Measurements from ENCODE around the gene RUBCNL. TPM values are rescaled to one million over a fixed set of nuclear protein-coding genes. Genes with fewer than 3 reads are reported as not detected.

RUBCNL gene
- total RNA-seq, 1 experiment from 2014 or later, result 0.42 TPM

DNA sequence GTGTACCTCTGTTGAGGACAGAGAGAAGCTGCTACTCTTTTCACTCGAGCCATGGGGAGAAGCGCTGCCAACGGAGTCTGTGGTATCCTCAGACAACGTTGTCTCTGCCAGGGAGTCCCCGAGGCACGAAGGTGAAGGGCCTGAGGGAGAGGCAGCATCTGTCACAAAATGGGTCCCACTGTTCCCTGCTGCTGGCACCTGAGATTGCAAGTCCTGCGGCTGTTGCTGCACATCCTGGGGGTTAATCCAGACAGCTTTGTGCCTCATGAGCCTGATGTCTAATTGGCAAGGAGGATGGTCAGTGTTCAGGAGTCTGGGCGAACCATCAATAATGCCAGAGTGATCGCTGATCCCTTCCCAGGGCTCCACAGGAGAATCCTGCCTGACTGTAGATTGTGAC, 15.0 kb downstream of the RUBCNL start:
- Histone ChIP-seq H3K9me2 (ENCODE audit: insufficient read depth) (no peaks in the 10 kb centered on the region), H3K9me3 (ENCODE audit: control insufficient read depth in 1 of 2, insufficient read depth in 1 of 2, low read depth in 1 of 2, low read length in 2 of 2) (no peaks in the 10 kb centered on the region), H3K4me2 (ENCODE audit: low read length) (no peak overlapping the region), H2AFZ (ENCODE audit: low read depth, low read length, poor library complexity, severe bottlenecking) (no peak overlapping the region), H3K36me3 (ENCODE audit: control insufficient read depth in 1 of 2, insufficient read depth in 2 of 2, low read length in 2 of 2) (no peaks in the 10 kb centered on the region), H3K79me2 (ENCODE audit: insufficient read depth, low read length) (no peaks in the 10 kb centered on the region), H3K4me1 (ENCODE audit: control insufficient read depth in 1 of 2, insufficient read depth in 2 of 2, low read length in 2 of 2) (0 out of 4 replicates have a peak, but pooled peaks cover 0 to 4% of the 10 kb centered on the region in 2 experiments), H4K20me1 (ENCODE audit: insufficient read depth) (no peaks in the 10 kb centered on the region), H3K9ac (ENCODE audit: low read length) (no peak overlapping the region), H3K27me3 (ENCODE audit: insufficient read depth, low read length) (no peaks in the 10 kb centered on the region), H3K27ac (ENCODE audit: low read depth, low read length) (no peak overlapping the region), H3K4me3 (replicated peaks in 1 of 2; ENCODE audit: low read depth in 1 of 2, low read length in 2 of 2) (no peak overlapping the region)
- no TSS peak for BruUV-seq (replicated peaks)
- TF ChIP-seq SIN3A (IDR thresholded peaks at IDR 0.05; ENCODE audit: low read depth) (no peak), SRF (IDR thresholded peaks at IDR 0.05; ENCODE audit: low read depth) (no peak), ELF1 (IDR thresholded peaks at IDR 0.05; ENCODE audit: borderline replicate concordance, low read depth) (no peak), CEBPB (IDR thresholded peaks at IDR 0.05; ENCODE audit: low read depth) (no peak), POLR2AphosphoS5 (IDR thresholded peaks at IDR 0.05; ENCODE audit: low read depth, low read length) (no peak), ZNF274 (IDR thresholded peaks at IDR 0.05; ENCODE audit: low read depth, low read length) (no peak), EZH2 (IDR thresholded peaks at IDR 0.05) (no peak), POLR2A (IDR thresholded peaks at IDR 0.05; ENCODE audit: borderline replicate concordance, extremely low read depth, insufficient read depth, insufficient read length) (no peak), TCF7L2 (IDR thresholded peaks at IDR 0.05; ENCODE audit: borderline replicate concordance, extremely low read depth, insufficient read depth, insufficient read length) (no peak), RAD21 (IDR thresholded peaks at IDR 0.05; ENCODE audit: low read depth) (no peak), EZH2phosphoT487 (IDR thresholded peaks at IDR 0.05; ENCODE audit: borderline replicate concordance) (no peak), SP1 (IDR thresholded peaks at IDR 0.05; ENCODE audit: low read depth) (no peak), ZFX (IDR thresholded peaks at IDR 0.05) (no peak), EGR1 (IDR thresholded peaks at IDR 0.05; ENCODE audit: low read depth) (no peak), CBX3 (IDR thresholded peaks at IDR 0.05; ENCODE audit: low read depth) (no peak), JUND (IDR thresholded peaks at IDR 0.05) (no peak)
- TF ChIP-seq, protein P1, sequence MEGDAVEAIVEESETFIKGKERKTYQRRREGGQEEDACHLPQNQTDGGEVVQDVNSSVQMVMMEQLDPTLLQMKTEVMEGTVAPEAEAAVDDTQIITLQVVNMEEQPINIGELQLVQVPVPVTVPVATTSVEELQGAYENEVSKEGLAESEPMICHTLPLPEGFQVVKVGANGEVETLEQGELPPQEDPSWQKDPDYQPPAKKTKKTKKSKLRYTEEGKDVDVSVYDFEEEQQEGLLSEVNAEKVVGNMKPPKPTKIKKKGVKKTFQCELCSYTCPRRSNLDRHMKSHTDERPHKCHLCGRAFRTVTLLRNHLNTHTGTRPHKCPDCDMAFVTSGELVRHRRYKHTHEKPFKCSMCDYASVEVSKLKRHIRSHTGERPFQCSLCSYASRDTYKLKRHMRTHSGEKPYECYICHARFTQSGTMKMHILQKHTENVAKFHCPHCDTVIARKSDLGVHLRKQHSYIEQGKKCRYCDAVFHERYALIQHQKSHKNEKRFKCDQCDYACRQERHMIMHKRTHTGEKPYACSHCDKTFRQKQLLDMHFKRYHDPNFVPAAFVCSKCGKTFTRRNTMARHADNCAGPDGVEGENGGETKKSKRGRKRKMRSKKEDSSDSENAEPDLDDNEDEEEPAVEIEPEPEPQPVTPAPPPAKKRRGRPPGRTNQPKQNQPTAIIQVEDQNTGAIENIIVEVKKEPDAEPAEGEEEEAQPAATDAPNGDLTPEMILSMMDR (IDR thresholded peaks at IDR 0.05 in 2 of 3, conservative IDR thresholded peaks at IDR 0.05 in 1 of 3; ENCODE audit: borderline replicate concordance in 1 of 3, insufficient read depth in 1 of 3, low read depth in 2 of 3, low read length in 2 of 3), result no peak
- TF ChIP-seq, protein P2, sequence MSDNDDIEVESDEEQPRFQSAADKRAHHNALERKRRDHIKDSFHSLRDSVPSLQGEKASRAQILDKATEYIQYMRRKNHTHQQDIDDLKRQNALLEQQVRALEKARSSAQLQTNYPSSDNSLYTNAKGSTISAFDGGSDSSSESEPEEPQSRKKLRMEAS (IDR thresholded peaks at IDR 0.05), result no peak
- TF ChIP-seq, protein P3, sequence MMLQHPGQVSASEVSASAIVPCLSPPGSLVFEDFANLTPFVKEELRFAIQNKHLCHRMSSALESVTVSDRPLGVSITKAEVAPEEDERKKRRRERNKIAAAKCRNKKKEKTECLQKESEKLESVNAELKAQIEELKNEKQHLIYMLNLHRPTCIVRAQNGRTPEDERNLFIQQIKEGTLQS (IDR thresholded peaks at IDR 0.05), result no peak
- TF ChIP-seq, protein P4, sequence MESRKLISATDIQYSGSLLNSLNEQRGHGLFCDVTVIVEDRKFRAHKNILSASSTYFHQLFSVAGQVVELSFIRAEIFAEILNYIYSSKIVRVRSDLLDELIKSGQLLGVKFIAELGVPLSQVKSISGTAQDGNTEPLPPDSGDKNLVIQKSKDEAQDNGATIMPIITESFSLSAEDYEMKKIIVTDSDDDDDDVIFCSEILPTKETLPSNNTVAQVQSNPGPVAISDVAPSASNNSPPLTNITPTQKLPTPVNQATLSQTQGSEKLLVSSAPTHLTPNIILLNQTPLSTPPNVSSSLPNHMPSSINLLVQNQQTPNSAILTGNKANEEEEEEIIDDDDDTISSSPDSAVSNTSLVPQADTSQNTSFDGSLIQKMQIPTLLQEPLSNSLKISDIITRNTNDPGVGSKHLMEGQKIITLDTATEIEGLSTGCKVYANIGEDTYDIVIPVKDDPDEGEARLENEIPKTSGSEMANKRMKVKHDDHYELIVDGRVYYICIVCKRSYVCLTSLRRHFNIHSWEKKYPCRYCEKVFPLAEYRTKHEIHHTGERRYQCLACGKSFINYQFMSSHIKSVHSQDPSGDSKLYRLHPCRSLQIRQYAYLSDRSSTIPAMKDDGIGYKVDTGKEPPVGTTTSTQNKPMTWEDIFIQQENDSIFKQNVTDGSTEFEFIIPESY (IDR thresholded peaks at IDR 0.05; ENCODE audit: extremely low read depth, insufficient replicate concordance, low read length), result no peak
- no peak for ATAC-seq
- POLR2A ChIA-PET, result interaction anchor here (1.3 kb wide), 1 partner anchor 26 kb away, joined by 4 read pairs; no protein-coding TSS in a partner anchor
- RAD21 ChIA-PET (ENCODE audit: low non-redundant PET in 1 of 2, low total read pairs in 2 of 2, uncharacterized antibody in 2 of 2, unreplicated experiment in 2 of 2), result no interaction called here
- CTCF ChIA-PET, result no interaction called here
- no peak for DNase-seq (ENCODE audit: low read depth, low spot score)
- intact Hi-C loops (cut with micrococcal nuclease), result no loop called here
